Gastroesophageal sphincter (tissue), 4 donors: ENCODE measurements around the gene SBNO1. TPM values are rescaled to one million over a fixed set of nuclear protein-coding genes. Genes with fewer than 3 reads are reported as not detected.
"Not testable (repeated sequence)": the region's sequence is repeated elsewhere in the genome, so short reads cannot be mapped to it uniquely, and the experiment has no call there.

Experiments used
- ATAC-seq: fragments of 150-250 bp; one replicate; pipeline ENCODE4 v1.9.1; 2016; ENCODE audit warnings: mild to moderate bottlenecking, moderate library complexity
- H3K27ac ChIP-seq, 4 donors: fragments of 200-600 bp; sonication (generic) in 3 of 4; 1 replicate in 3 of 4; 2 replicates in 1 of 4; pipeline ENCODE4 v1.5.1; 2016 to 2019
- H3K27me3 ChIP-seq: fragments of 200-600 bp; sonication (generic); one replicate; pipeline ENCODE4 v1.5.1; 2019
- H3K36me3 ChIP-seq, 2 donors: fragments of 200-600 bp; sonication (generic); one replicate each; pipeline ENCODE4 v1.5.1; 2019; ENCODE audit warnings: control low read depth in 1 of 2
- H3K4me1 ChIP-seq, 3 donors: fragments of 200-600 bp; sonication (generic); 1 replicate in 2 of 3; 2 replicates in 1 of 3; pipeline ENCODE4 v1.5.1; 2016 to 2019; ENCODE audit warnings: control low read depth in 2 of 3
- H3K4me3 ChIP-seq, 2 donors: fragments of 200-600 bp; sonication (generic); one replicate each; pipeline ENCODE4 v1.5.1; 2019; ENCODE audit warnings: mild to moderate bottlenecking in 1 of 2, moderate library complexity in 1 of 2
- H3K9me3 ChIP-seq, 3 donors: fragments of 200-600 bp; sonication (generic); one replicate each; pipeline ENCODE4 v1.5.1; 2017 to 2019; ENCODE audit warnings: control low read depth in 2 of 3
- EP300 ChIP-seq: sonication (generic); formaldehyde crosslinking; IDR thresholded peaks from one replicate; pipeline ENCODE4 v1.6.1; 2017; ENCODE audit warnings: antibody characterized with exemption, mild to moderate bottlenecking
- POLR2A ChIP-seq, 2 donors: fragments of 450-650 bp; IDR thresholded peaks; one replicate each; pipeline ENCODE4 v1.6.1; 2017; ENCODE audit warnings: antibody characterized with exemption in 2 of 2, mild to moderate bottlenecking in 2 of 2, moderate library complexity in 1 of 2
- POLR2AphosphoS5 ChIP-seq: sonication (generic); formaldehyde crosslinking; IDR thresholded peaks from one replicate; pipeline ENCODE4 v1.6.1; 2017; ENCODE audit warnings: antibody characterized with exemption
- WGBS, 2 donors: methylation state at CpG; one replicate each; pipeline ENCODE4 v1.1.5; 2018; ENCODE audit warnings: low coverage in 1 of 2; 5-methylcytosine and 5-hydroxymethylcytosine counted together
- total RNA-seq, 4 donors: library from RNA; depleted of rRNA; stranded (reverse); fragments of >200 nt; gene quantifications; one replicate each; pipeline ENCODE4 v1.1.0, GENCODE V29; 2016
- TF ChIP-seq, protein P1 (sequence below), 4 experiments: fragments of 200-600 bp in 2 of 4; fragments of 450-650 bp in 2 of 4; sonication (generic) in 1 of 4; IDR thresholded peaks; one replicate each; pipeline ENCODE4 v1.5.1; 2017 to 2019; ENCODE audit warnings: antibody characterized with exemption in 4 of 4, mild to moderate bottlenecking in 2 of 4, moderate library complexity in 2 of 4

SBNO1 gene
- 10 to 100 TPM; 25.3 to 35.7 (median 33.2) TPM for total RNA-seq

DNA sequence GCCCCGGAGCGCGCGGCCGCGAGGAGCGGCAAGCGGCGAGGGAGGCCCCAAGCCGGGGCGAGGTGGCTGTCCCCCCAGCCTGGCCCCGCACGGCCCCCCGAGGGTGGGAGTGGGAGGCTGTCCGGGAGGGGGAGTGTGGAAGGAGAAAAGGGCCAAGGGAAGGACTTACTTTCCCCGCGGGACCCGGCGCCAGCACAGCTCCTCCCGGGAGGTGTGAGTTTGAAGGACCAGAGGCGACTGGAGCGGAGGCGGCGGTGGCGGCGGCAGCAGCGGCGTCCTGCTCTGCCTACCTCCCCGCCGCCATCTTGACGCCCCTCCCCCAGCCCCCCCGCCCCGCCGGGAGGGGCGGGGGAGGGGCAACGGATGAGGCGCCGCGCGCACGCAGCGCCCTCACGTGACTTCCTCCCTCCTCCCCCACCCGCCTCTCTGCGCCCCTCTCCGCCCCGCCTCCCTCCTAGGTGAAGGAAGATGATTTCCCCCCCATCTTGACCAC is at the start of gene SBNO1:
Gene SBNO1 (minus strand): TSS at position 316 of the 493 bp plus-strand sequence. CDS start 14,406 bp downstream, outside the sequence.
- Histone ChIP-seq H3K4me3 (peak within 1 kb of the TSS; percentile 66 to 89), H3K27me3 (no peaks in the 10 kb centered on the region), H3K27ac (peak within 1 kb of the TSS; percentile 84 to 99 (median 94)), H3K36me3 (no peaks in the 10 kb centered on the region), H3K4me1 (peaks cover 0 to 57% (median 12%) of the 10 kb centered on the region in 3 donors), H3K9me3 (no peaks in the 10 kb centered on the region)
- ATAC-seq: peak; percentile 81
- TF ChIP-seq POLR2AphosphoS5: peak; percentile 84
- no peak for TF ChIP-seq EP300
- TF ChIP-seq, protein P1, sequence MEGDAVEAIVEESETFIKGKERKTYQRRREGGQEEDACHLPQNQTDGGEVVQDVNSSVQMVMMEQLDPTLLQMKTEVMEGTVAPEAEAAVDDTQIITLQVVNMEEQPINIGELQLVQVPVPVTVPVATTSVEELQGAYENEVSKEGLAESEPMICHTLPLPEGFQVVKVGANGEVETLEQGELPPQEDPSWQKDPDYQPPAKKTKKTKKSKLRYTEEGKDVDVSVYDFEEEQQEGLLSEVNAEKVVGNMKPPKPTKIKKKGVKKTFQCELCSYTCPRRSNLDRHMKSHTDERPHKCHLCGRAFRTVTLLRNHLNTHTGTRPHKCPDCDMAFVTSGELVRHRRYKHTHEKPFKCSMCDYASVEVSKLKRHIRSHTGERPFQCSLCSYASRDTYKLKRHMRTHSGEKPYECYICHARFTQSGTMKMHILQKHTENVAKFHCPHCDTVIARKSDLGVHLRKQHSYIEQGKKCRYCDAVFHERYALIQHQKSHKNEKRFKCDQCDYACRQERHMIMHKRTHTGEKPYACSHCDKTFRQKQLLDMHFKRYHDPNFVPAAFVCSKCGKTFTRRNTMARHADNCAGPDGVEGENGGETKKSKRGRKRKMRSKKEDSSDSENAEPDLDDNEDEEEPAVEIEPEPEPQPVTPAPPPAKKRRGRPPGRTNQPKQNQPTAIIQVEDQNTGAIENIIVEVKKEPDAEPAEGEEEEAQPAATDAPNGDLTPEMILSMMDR (IDR thresholded peaks at IDR 0.05): peak in 1 of 4 experiments; percentile 6
- TF ChIP-seq POLR2A (IDR thresholded peaks at IDR 0.05): peak; percentile 88 to 93
- whole genome bisulfite sequencing, 2 donors: no CpG with 5 or more reads among the region's 47 CpGs

DNA sequence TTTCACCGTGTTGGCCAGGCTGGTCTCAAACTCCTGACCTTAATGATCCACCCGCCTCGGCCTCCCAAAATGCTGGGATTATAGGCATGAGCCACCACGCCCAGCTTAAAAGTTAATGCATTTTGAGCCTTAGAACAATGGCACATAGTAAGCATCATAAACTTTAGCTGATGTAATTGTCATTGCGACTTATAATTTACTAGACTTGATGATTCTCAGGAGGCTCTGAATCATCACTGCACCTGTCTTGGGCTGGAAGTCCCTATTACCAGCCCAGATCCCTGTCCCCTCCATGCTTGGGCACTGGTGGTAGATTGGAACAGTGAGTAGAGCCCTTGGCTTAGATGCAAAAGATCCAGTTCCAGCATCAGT is 45.4 kb upstream of the SBNO1 start:
- TF ChIP-seq EP300 (no peak), POLR2AphosphoS5 (no peak)
- 94% methylated on average over 4 of the region's 5 CpGs; no CpG with 5 or more reads in 1 of the 2 donors for WGBS, 2 donors
- no peak overlapping the region for H3K27ac ChIP-seq
- H3K9me3 ChIP-seq: no peaks in the 10 kb centered on the region
- no peak overlapping the region for H3K4me3 ChIP-seq
- no peak for ATAC-seq
- H3K36me3 ChIP-seq: peaks cover 0 to 79% of the 10 kb centered on the region in 2 donors
- peaks cover 0 to 3% (median 0%) of the 10 kb centered on the region in 3 donors for H3K4me1 ChIP-seq
- no peaks in the 10 kb centered on the region for H3K27me3 ChIP-seq

DNA sequence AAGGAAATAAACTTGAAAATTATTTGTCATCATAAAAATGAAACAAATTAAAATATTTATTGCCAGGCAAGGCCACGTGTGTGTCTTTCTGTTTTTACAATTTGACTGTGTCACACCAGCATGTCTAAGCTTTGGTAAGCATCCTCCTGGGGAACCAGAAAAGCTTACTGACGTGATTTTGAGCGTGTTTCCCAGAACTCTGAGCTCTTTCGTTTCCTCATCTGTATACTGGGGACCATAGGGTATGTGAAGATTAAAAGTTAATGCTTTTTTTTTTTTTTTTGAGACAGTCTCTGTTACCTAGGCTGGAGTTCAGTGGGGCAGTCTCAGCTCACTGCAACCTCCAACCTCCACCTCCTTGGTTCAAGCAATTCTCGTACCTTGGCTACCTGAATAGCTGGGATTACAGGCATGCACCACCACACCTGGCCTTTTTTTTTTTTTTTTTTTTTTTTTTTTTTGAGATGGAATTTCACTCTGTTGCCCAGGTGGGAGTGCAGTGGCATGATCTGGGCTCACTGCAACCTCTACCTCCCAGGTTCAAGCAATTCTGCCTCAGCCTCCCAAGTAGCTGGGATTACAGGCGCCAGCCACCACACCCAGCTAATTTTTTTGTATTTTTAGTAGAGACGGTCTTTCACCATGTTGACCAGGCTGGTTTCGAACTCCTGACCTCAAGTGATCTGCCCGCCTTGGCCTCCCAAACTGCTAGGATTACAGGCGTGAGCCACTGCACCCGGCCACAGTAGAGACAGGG is 44.8 kb upstream of the SBNO1 start:
- H3K27me3 ChIP-seq, H3K4me3 ChIP-seq, ATAC-seq, H3K27ac ChIP-seq, H3K9me3 ChIP-seq, H3K4me1 ChIP-seq: not testable (repeated sequence)
- H3K36me3 ChIP-seq: peaks cover 0 to 79% of the 10 kb centered on the region in 2 donors
- 45 to 80% methylated on average over 3 to 10 of the region's 11 CpGs for WGBS, 2 donors

- not testable (repeated sequence) for ATAC-seq, H3K27me3 ChIP-seq, H3K27ac ChIP-seq, H3K9me3 ChIP-seq, H3K4me3 ChIP-seq
- H3K4me1 ChIP-seq: peaks cover 0 to 13% (median 0%) of the 10 kb centered on the region in 3 donors
- H3K36me3 ChIP-seq: peaks cover 0 to 80% of the 10 kb centered on the region in 2 donors
- no CpG with 5 or more reads among the region's 7 CpGs for WGBS, 2 donors
These were observed 44.0 kb upstream of the SBNO1 start for GRCh38 chr12:123408619-123409018.

DNA sequence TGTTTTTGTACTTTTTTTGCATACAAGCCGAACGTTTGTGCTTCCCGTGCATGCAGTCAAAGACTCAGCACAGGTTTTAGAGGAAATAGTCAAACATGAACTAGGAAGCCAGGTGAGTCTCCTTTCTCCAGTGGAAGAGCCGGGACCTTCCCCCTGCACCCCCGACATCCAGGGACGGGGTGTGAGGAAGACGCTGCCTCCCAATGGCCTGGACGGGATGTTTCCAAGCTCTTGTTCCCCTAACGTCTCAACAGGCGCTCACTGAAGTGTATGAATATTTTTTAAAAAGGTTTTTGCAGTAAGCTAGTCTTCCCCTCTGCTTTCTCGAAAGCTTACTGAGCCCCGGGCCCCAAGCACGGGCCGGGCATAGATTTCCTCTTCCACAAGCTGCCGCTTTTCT is 43.3 kb upstream of the SBNO1 start:
- H3K27me3 ChIP-seq, H3K27ac ChIP-seq, ATAC-seq, H3K9me3 ChIP-seq, H3K4me3 ChIP-seq: not testable (repeated sequence)
- peaks cover 0 to 19% (median 0%) of the 10 kb centered on the region in 3 donors for H3K4me1 ChIP-seq
- no CpG with 5 or more reads among the region's 15 CpGs for WGBS, 2 donors
- H3K36me3 ChIP-seq: peaks cover 0 to 82% of the 10 kb centered on the region in 2 donors

- Histone ChIP-seq H3K36me3 (peaks cover 0 to 82% of the 10 kb centered on the region in 2 donors), H3K4me1 (peaks cover 0 to 26% (median 0%) of the 10 kb centered on the region in 3 donors)
- H3K27ac ChIP-seq, ATAC-seq, H3K4me3 ChIP-seq, H3K9me3 ChIP-seq, H3K27me3 ChIP-seq: not testable (repeated sequence)
- 85 to 92% methylated on average over 5 to 15 of the region's 15 CpGs for WGBS, 2 donors
These were observed 42.6 kb upstream of the SBNO1 start for GRCh38 chr12:123407269-123407668.

DNA sequence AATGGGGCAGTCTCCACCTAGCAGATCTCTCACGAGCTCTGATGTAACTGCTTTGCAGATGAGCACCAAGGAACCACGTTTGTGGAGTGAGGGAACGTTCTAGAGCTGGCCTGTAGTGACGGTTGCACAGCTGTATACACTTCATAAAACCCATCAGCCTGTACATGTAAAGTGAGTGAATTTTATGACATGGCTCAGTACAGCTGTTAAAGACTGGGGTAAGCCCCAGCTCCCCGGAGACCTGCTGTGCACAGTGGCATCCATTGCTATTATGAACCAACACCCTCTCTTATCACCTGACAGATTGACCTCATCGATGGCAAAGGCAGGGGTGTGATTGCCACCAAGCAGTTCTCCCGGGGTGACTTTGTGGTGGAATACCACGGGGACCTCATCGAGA is 39.9 kb upstream of the SBNO1 start:
- Histone ChIP-seq H3K27me3 (no peaks in the 10 kb centered on the region), H3K4me1 (peaks cover 0 to 32% (median 3%) of the 10 kb centered on the region in 3 donors), H3K9me3 (no peaks in the 10 kb centered on the region), H3K36me3 (peaks cover 0 to 77% of the 10 kb centered on the region in 2 donors), H3K27ac (peak overlapping the region in 3 of 4 donors; percentile 26 to 55 (median 29)), H3K4me3 (no peak overlapping the region)
- TF ChIP-seq EP300 (no peak), POLR2A (IDR thresholded peaks at IDR 0.05) (no peak), POLR2AphosphoS5 (no peak)
- TF ChIP-seq, protein P1 (IDR thresholded peaks at IDR 0.05): no peak
- ATAC-seq: no peak
- WGBS, 2 donors: 73 to 89% methylated on average over 4 to 5 of the region's 9 CpGs
